ENCODE data around the gene PRDM16.

PRDM16 gene

GRCh38 chr1:3065396-3065795 is 3.6 kb upstream of the PRDM16 start:
- no peak for DNase-seq
- in situ Hi-C loops (cut with HindIII; ENCODE audit: low pct_ligation_motif_present, low pct_unique_long_range_greater_than_20kb, low sequenced_read_pairs) = no loop called here

- no peak for DNase-seq
- in situ Hi-C loops (cut with HindIII; ENCODE audit: low pct_ligation_motif_present, low pct_unique_long_range_greater_than_20kb, low sequenced_read_pairs) = no loop called here
Measured at GRCh38 chr1:3065797-3066196, 3.2 kb upstream of the PRDM16 start.

GRCh38 chr1:3066250-3066711 is 2.7 kb upstream of the PRDM16 start:
- DNase-seq = no peak
- in situ Hi-C loops (cut with HindIII; ENCODE audit: low pct_ligation_motif_present, low pct_unique_long_range_greater_than_20kb, low sequenced_read_pairs) = no loop called here

GRCh38 chr1:3066826-3067225 is 2.2 kb upstream of the PRDM16 start:
- in situ Hi-C loops (cut with HindIII; ENCODE audit: low pct_ligation_motif_present, low pct_unique_long_range_greater_than_20kb, low sequenced_read_pairs) = no loop called here
- DNase-seq = no peak

GRCh38 chr1:3067301-3067670 is 1.7 kb upstream of the PRDM16 start:
- no peak for DNase-seq
- in situ Hi-C loops (cut with HindIII; ENCODE audit: low pct_ligation_motif_present, low pct_unique_long_range_greater_than_20kb, low sequenced_read_pairs) = no loop called here

GRCh38 chr1:3067671-3068563 is 1.1 kb upstream of the PRDM16 start:
- in situ Hi-C loops (cut with HindIII; ENCODE audit: low pct_ligation_motif_present, low pct_unique_long_range_greater_than_20kb, low sequenced_read_pairs) = no loop called here
- no peak for DNase-seq

- in situ Hi-C loops (cut with HindIII; ENCODE audit: low pct_ligation_motif_present, low pct_unique_long_range_greater_than_20kb, low sequenced_read_pairs) = no loop called here
- DNase-seq = peak; percentile 53
Measured at GRCh38 chr1:3069491-3070308, 697 bp downstream of the PRDM16 start.

GRCh38 chr1:3070309-3070643 is 1.3 kb downstream of the PRDM16 start:
- in situ Hi-C loops (cut with HindIII; ENCODE audit: low pct_ligation_motif_present, low pct_unique_long_range_greater_than_20kb, low sequenced_read_pairs) = no loop called here
- no peak for DNase-seq

GRCh38 chr1:3070644-3071564 is 1.9 kb downstream of the PRDM16 start:
- in situ Hi-C loops (cut with HindIII; ENCODE audit: low pct_ligation_motif_present, low pct_unique_long_range_greater_than_20kb, low sequenced_read_pairs) = no loop called here
- no peak for DNase-seq

GRCh38 chr1:3071565-3072390 is 2.8 kb downstream of the PRDM16 start:
- DNase-seq = no peak
- in situ Hi-C loops (cut with HindIII; ENCODE audit: low pct_ligation_motif_present, low pct_unique_long_range_greater_than_20kb, low sequenced_read_pairs) = no loop called here

GRCh38 chr1:3072391-3073185 is 3.6 kb downstream of the PRDM16 start:
- DNase-seq = no peak
- in situ Hi-C loops (cut with HindIII; ENCODE audit: low pct_ligation_motif_present, low pct_unique_long_range_greater_than_20kb, low sequenced_read_pairs) = no loop called here

- in situ Hi-C loops (cut with HindIII; ENCODE audit: low pct_ligation_motif_present, low pct_unique_long_range_greater_than_20kb, low sequenced_read_pairs) = no loop called here
Measured at GRCh38 chr1:3073186-3073488, 4.1 kb downstream of the PRDM16 start.

GRCh38 chr1:3073489-3074296 is 4.7 kb downstream of the PRDM16 start:
- no peak for DNase-seq
- in situ Hi-C loops (cut with HindIII; ENCODE audit: low pct_ligation_motif_present, low pct_unique_long_range_greater_than_20kb, low sequenced_read_pairs) = no loop called here

More at GRCh38 chr1:3073186-3073488, 4.1 kb downstream of the PRDM16 start:
- DNase-seq = no peak

GRCh38 chr1:3074297-3074741 is 5.3 kb downstream of the PRDM16 start:
- in situ Hi-C loops (cut with HindIII; ENCODE audit: low pct_ligation_motif_present, low pct_unique_long_range_greater_than_20kb, low sequenced_read_pairs) = no loop called here
- no peak for DNase-seq

GRCh38 chr1:3074800-3075199 is 5.8 kb downstream of the PRDM16 start:
- DNase-seq = no peak
- in situ Hi-C loops (cut with HindIII; ENCODE audit: low pct_ligation_motif_present, low pct_unique_long_range_greater_than_20kb, low sequenced_read_pairs) = no loop called here

GRCh38 chr1:3075666-3076362 is 6.8 kb downstream of the PRDM16 start:
- in situ Hi-C loops (cut with HindIII; ENCODE audit: low pct_ligation_motif_present, low pct_unique_long_range_greater_than_20kb, low sequenced_read_pairs) = no loop called here
- no peak for DNase-seq

Data from ACHN (cell line).